ENCODE data around the gene DHTKD1.

Gene DHTKD1

GRCh38 chr10:12068449-12069269 is at the start of gene DHTKD1:
TSS of gene DHTKD1 (plus strand) at chr10:12068954. CDS start at chr10:12069034, 80 bp downstream.
- peak; percentile 95 to 98 for DNase-seq (ENCODE audit: low read depth in 2 of 2)

- no peak for DNase-seq (ENCODE audit: low read depth in 2 of 2)
Observed at GRCh38 chr10:12019283-12019971, 49.3 kb upstream of the DHTKD1 start.

- no peak for DNase-seq (ENCODE audit: low read depth in 2 of 2)
Observed at GRCh38 chr10:12020574-12020973, 48.2 kb upstream of the DHTKD1 start.

GRCh38 chr10:12022580-12023257 is 46.0 kb upstream of the DHTKD1 start:
- DNase-seq (ENCODE audit: low read depth in 2 of 2) = no peak

GRCh38 chr10:12025591-12025990 is 43.2 kb upstream of the DHTKD1 start:
- no peak for DNase-seq (ENCODE audit: low read depth in 2 of 2)

GRCh38 chr10:12027539-12027938 is 41.2 kb upstream of the DHTKD1 start:
- no peak for DNase-seq (ENCODE audit: low read depth in 2 of 2)

GRCh38 chr10:12031404-12031803 is 37.4 kb upstream of the DHTKD1 start:
- no peak for DNase-seq (ENCODE audit: low read depth in 2 of 2)

GRCh38 chr10:12036073-12036655 is 32.6 kb upstream of the DHTKD1 start:
- DNase-seq (ENCODE audit: low read depth in 2 of 2) = no peak

- DNase-seq (ENCODE audit: low read depth in 2 of 2) = no peak
Observed at GRCh38 chr10:12041766-12042408, 26.9 kb upstream of the DHTKD1 start.

GRCh38 chr10:12042409-12042796 is 26.4 kb upstream of the DHTKD1 start:
- DNase-seq (ENCODE audit: low read depth in 2 of 2) = peak; percentile 54 to 64

GRCh38 chr10:12042797-12043651 is 25.7 kb upstream of the DHTKD1 start, which contains the start of gene UPF2:
TSS of gene UPF2 (minus strand) at chr10:12042809. CDS start at chr10:12035423, 7,386 bp downstream.
- DNase-seq (ENCODE audit: low read depth in 2 of 2) = peak; percentile 97

- DNase-seq (ENCODE audit: low read depth in 2 of 2) = no peak
Observed at GRCh38 chr10:12045596-12045995, 23.2 kb upstream of the DHTKD1 start.

GRCh38 chr10:12048547-12048946 is 20.2 kb upstream of the DHTKD1 start:
- no peak for DNase-seq (ENCODE audit: low read depth in 2 of 2)

GRCh38 chr10:12050528-12050927 is 18.2 kb upstream of the DHTKD1 start:
- no peak for DNase-seq (ENCODE audit: low read depth in 2 of 2)

GRCh38 chr10:12051241-12051640 is 17.5 kb upstream of the DHTKD1 start:
- no peak for DNase-seq (ENCODE audit: low read depth in 2 of 2)

GRCh38 chr10:12055732-12056131 is 13.0 kb upstream of the DHTKD1 start:
- no peak for DNase-seq (ENCODE audit: low read depth in 2 of 2)

GRCh38 chr10:12056748-12057147 is 12.0 kb upstream of the DHTKD1 start:
- DNase-seq (ENCODE audit: low read depth in 2 of 2) = no peak

- DNase-seq (ENCODE audit: low read depth in 2 of 2) = no peak
Observed at GRCh38 chr10:12061124-12061523, 7.6 kb upstream of the DHTKD1 start.

GRCh38 chr10:12062754-12063482 is 5.8 kb upstream of the DHTKD1 start:
- no peak for DNase-seq (ENCODE audit: low read depth in 2 of 2)

- no peak for DNase-seq (ENCODE audit: low read depth in 2 of 2)
Observed at GRCh38 chr10:12063483-12063818, 5.3 kb upstream of the DHTKD1 start.

Data from stimulated activated CD8-positive, alpha-beta memory T cell treated with anti-CD3 and anti-CD28 coated beads, Interleukin-7, amount 100 ng/mL, for 4 hours (primary cell).